H1 (cell line): ENCODE results near the gene PNRC1.

Source experiments
- CHD1 ChIP-seq: IDR thresholded peaks from 2 replicates; pipeline ENCODE4 v1.6.1; 2012; ENCODE audit warnings: low read depth, low read length, improper control_type of control experiment
- CTCF ChIP-seq, 3 experiments: IDR thresholded peaks; 1 replicate in 2 of 3; 2 replicates in 1 of 3; pipeline versions ENCODE4 v1.5.1 to v1.6.1; 2011; ENCODE audit warnings: low read length in 3 of 3, mild to moderate bottlenecking in 3 of 3, inconsistent platforms in 2 of 3, low read depth in 1 of 3, moderate library complexity in 1 of 3; ENCODE audit not compliant: insufficient read depth in 1 of 3; ENCODE audit errors: control extremely low read depth in 1 of 3
- POLR2A ChIP-seq, 2 experiments: IDR thresholded peaks; 1 replicate in 1 of 2; 2 replicates in 1 of 2; pipeline ENCODE4 v1.6.1; 2011; ENCODE audit warnings: low read depth in 2 of 2, low read length in 2 of 2, mild to moderate bottlenecking in 2 of 2; ENCODE audit errors: control extremely low read depth in 1 of 2
- SUZ12 ChIP-seq: fragments of 200-600 bp; sonication (generic); IDR thresholded peaks from 2 replicates; pipeline ENCODE4 v1.6.1; 2012; ENCODE audit warnings: mild to moderate bottlenecking, inconsistent platforms, low read length, moderate library complexity, mixed read lengths

DNA sequence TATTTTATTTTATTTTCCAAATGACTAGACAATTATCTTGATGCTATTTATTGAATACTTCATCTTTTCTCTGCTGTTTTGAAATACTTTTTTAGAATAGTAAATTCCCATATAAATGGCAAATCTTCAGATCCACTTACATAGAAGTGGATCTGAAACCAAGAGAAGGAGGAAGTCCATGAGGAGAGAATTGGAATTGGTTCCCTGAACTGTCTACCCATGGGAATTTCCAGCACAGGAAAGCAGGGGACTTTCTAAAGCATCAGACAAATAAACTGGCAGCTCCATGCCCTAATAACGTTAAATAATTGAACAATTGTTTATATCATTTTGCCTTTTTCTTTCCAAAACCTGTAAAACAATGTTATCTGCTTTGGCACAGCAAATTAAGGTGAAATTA is 47.1 kb upstream of the PNRC1 start:
- no peak for TF ChIP-seq CTCF (IDR thresholded peaks at IDR 0.05; ENCODE audit: control extremely low read depth in 1 of 3, insufficient read depth in 1 of 3, low read depth in 1 of 3, low read length in 3 of 3)
- no peak for TF ChIP-seq SUZ12
- no peak for TF ChIP-seq CHD1
- no peak for TF ChIP-seq POLR2A (IDR thresholded peaks at IDR 0.05; ENCODE audit: control extremely low read depth in 1 of 2, low read depth in 2 of 2, low read length in 2 of 2)
